GM19193 (cell line): ENCODE results near the gene PABPN1L.

Experiments used
- POLR2A ChIP-seq: IDR thresholded peaks from 4 replicates; pipeline ENCODE4 v1.6.1; 2011; ENCODE audit not compliant: insufficient read depth, insufficient read length; ENCODE audit errors: extremely low read depth

PABPN1L gene, protein sequence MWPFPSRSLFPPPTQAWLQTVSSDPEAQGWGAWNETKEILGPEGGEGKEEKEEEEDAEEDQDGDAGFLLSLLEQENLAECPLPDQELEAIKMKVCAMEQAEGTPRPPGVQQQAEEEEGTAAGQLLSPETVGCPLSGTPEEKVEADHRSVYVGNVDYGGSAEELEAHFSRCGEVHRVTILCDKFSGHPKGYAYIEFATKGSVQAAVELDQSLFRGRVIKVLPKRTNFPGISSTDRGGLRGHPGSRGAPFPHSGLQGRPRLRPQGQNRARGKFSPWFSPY

DNA sequence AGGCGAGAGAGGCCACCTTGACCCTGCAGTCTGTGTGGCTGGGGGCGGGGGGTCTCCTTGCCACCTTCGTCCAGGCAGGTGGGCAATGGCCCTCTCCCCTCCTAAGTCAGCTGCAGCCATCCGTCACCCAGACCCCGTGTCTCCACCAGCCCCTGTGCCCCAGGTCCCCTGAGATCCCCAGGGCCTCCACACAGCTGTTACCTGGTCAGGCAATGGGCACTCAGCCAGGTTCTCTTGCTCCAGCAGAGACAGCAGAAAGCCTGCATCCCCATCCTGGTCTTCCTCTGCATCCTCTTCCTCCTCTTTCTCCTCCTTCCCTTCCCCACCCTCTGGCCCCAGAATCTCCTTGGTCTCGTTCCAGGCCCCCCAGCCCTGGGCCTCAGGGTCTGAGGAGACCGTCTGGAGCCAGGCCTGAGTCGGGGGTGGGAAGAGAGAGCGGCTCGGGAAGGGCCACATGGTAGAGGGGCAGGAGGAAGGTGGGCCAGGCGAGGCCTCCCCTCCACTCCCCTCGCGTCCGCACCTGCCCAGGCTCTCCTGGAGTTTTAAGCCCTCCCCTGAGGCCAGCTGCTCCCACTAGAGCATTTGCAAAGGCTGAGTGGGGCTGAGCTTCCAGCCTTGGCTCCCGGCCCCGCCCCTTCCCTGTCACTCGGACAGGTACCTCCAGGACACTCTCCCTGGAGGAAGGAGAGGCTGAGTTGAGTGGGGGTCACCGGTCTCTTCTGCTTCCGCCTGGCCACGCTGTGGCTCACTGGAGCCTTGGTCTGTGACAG lies at the start of gene PABPN1L:
TSS of gene PABPN1L (minus strand) at position 510 of the 770 bp plus-strand sequence. CDS start at position 456, 54 bp downstream.
- TF ChIP-seq POLR2A, result no peak

DNA sequence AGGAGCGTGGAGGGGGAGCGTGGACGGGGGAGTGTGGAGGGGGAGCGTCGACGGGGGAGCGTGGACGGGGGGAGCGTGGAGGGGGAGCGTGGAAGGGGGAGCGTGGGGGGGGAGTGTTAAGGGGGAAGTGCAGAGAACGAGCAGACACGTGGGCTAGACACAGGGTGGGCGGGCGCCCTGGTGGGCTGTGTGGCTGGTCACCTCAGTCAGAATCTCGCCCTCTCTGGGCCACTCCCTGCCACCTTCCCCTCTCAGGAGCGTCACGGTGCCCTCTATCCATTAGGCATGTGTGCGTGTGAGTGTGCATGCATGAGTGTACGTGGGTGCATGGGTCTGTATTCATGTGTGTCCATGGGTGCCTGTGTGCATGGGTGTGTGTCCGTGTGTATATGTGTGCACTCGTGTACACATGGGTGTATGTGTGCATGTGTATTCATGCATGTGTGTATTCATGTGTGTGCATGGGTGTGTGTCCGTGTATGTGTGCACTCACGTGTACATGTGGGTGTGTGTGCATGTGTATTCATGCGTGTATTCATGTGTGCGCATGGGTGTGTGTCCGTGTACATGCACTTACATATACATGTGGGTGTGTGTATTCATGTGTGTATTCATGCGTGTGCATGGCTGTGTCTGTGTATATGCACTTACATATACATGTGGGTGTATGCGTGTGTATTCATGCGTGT lies 49.3 kb upstream of the PABPN1L start:
- TF ChIP-seq POLR2A, result no peak

DNA sequence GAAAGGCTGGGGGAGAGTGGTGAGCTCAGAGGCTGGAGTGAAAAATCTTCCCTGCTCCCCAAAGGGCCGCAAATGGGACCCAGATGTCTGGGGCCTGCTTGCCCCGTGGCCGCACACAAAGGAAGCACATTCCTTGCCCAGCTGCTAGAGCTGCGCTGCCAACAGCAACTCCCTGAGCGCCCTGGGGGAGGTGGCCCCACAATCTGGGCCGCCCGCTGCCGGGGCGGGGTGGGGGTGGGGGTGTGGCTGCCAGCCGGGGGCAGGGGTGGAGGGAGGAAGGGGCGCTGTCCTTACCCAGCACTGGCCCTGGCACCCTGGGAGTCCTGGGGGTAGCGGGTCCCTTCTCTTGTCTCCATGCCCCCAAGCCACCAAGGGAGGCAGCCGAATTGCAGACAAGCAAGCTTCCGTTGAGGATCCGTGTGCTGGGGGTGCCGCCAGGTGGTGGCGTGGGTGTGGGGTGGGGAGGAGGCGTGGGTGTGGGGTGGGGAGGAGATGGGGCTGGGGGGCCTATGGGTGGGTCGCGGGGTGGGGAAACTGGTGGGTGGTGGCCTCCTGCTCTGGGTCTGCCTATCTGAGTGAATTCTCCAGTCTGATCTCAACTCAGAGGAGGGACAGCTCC lies 48.4 kb upstream of the PABPN1L start:
- no peak for TF ChIP-seq POLR2A

DNA sequence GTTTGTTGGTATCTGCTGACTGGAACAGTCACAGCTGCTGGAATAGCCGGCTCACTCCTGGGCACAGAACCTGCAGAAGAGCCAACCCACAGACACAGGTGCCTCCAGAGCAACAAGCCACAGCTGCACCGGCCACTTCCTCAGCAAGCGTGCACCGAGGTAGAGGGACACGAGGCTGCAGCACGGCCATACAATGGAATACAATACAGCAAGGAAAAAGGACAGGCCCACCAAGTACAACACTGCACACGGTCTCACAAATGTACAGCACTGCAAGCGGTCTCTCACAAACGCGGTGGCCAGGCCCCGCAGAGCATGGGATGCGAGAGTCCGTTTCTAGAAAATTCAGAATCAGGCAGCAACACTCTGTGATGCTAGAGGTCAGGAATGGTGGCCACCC lies 47.4 kb upstream of the PABPN1L start:
- no peak for TF ChIP-seq POLR2A

DNA sequence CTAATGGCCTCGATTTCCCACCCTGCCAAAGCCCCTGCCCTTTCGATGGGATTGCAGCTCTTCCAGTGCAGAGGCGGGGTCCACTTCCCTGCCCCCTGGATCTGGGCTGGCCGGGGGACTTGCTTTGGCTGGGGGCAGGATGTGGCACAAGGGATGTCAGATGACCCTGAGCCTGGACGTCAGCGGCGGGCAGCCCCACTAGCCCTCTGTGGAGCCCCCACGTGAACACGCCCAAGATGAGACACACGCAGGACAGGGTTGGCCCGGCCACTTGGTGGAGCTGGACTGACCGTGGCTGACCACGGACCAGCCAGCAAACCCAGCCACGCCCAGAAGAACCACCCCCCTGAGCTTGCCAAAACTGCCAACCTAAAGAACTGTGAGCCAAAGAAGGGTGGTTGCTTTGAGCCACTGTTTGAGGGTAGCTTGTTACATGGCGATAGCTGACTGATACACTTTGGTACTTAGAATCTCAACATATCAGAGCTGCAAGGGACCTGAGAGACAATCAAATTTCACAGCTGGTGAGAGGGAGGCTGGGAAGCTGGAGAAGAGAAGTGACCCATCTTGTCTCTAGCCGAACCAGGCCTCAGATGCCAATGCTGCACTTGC lies 46.6 kb upstream of the PABPN1L start:
- TF ChIP-seq POLR2A, result no peak

DNA sequence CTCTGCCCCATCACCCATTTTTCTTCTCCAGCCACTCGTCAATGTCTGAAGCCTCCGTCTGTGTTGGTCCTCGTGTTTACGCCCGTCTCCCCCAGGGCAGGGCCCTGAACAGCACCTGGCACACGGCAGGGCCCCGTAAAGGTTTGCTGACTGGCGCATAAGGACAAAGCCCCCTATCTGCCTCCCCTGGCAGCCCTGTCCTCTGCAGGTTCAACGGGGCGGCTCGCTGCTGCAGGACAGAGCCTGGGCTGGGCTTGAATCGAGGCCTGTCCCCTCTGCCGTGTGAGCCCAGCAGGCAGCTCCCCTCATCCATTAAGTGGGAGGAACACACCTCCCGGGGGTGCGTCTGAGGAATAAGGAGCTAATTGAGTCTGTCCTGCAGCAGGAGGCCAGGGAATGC lies 46.1 kb upstream of the PABPN1L start:
- TF ChIP-seq POLR2A, result no peak

DNA sequence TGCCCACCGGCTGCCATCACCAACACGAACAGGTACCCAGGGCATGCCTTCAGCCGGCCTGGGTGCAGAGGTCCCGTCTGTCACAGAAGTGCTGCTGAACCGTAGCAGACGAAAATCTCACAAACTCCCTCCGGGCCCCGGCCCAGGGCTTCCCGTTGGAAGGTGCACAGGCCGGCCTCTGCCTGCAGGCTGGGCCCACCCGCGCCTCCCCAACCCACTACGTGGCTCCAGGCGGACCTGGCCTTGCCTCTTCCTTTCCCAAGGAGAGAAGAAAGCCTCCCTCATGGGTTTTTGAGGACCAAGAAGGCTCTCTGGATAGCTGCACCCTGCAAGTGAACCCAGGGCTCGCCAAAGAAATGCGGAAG lies 45.5 kb upstream of the PABPN1L start:
- TF ChIP-seq POLR2A, result no peak

DNA sequence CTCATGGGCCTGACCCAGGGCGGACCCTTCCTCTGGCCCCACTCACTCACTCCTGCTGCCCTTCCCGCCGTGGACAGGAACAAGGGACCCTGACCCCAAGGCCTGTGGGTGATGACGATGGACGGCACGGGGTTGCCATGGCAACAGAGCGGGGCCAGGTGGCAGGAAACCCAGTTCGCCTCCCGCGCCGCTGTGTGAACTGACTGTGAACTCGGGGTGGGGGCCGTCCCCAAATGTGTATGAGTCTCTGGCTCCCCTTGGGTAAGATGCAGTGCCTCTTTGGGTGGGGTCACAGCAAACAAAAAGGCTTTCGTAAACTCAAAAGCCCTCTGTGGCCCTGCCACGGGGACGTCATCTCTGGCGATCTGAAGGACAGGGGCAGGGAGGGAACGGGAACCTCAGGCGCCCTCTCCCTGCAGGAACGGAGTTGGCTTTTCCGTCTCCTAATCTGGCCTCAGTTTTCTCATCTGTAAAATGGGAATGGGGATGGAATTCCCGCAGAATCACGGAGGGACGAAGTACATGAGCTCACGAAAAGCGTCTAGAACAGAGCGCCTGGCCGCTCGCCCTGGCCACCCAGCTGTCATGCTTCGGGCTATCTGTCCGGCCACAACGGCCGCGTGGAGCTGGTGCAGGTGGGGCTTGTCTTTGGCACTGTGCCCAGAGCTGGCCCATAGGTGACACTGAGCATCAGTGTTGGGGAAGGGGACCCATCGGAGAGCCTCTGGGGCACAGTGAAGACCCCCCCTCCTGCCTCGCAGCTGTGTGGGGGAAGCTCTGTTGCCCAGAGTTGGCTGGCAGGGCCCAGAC lies 44.9 kb upstream of the PABPN1L start:
- TF ChIP-seq POLR2A, result no peak

DNA sequence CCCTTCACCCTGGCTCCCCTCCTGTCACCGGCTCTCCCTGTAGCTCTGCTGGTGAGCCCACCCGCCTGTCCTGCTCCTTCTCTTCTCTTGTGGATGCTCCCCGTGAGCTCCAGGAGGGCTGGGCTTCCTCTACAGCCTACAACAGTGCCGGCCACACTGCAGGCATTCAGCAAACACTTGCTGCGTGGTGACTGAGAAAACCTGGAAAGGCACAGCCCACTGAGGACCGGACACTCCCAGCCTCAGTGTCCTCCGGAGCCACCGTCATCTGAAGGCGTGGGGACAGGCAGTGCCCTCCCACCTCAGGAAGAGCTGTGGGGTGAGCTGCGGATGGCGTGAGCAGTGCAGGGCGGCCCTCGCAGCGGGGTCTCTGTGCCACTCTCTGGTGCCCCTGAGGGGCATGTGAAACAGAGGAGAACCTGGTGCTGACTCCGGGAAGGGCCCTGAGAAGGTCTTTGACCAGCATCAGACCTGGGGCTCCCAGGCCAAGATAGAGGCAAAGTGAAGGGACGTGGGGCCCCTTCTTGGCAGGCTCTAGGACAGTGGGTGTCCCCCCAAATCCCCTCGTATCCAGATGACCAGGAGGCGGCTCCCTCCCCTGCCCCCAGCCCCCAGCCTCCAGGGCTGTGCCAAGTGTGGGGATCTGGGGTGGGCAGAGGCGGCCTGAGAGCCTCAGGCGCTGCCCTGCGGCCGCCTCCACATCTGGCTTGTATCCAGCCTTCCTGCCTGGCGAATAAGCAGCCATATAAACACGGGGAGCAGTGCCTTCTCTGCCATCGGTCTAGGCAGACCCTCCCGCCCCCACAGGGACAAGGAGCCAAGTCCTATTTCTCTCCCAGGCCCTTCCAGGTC lies 44.0 kb upstream of the PABPN1L start:
- no peak for TF ChIP-seq POLR2A

DNA sequence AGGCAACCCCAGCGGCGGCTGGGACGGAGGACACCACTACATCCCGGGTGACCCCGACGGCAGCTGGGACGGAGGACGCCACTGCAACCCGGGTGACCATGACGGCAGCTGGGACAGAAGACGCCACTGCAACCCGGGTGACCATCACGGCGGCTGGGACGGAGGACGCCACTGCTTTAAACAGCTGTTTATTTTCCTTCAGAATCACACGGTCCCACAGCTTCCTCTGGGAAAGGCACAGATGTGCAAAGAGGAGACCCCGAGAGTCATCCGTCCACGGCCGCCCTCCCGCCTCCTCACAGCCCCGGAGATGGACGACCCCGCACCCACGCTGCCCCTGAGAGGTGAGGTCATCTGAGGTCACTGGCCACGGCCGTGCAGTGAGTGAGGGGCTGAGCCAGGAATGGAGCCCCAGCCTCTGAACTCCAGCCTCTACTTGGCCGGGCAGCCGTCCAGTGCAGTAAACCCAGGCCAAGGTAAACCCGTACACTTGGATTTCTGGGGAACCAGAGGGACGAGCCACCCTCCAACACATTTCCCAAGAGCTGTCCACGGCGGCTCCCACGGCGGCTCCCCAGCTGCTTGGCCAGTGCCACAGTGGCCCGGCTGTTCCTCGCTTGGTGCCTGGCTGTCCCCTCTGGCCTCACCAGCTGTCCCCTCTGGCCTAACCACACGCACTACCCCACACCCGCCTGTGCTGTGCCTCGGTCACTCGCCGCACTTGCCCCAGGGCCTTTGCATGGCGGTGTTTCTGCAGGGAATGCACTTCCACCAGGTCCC lies 43.2 kb upstream of the PABPN1L start:
- TF ChIP-seq POLR2A, result no peak

DNA sequence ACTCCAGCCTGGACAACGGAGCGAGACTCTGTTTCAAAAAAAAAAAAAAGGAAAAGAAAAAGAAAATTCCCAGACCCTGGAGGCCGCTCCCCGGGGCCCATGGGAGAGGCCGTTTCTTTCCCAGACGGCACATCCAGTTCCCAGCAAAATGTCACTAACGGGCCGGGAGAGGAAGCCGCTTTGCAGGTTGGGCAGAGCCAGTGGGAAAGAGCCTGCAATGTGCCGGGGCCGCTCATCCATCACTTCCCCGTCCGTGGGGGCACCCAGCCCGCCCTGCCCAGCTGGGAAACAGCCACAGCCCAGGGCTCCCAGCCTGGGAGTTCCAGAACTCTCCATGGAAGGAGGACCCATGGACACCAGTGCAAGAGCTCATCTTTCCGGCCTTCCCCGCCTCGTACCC lies 41.8 kb upstream of the PABPN1L start:
- no peak for TF ChIP-seq POLR2A

DNA sequence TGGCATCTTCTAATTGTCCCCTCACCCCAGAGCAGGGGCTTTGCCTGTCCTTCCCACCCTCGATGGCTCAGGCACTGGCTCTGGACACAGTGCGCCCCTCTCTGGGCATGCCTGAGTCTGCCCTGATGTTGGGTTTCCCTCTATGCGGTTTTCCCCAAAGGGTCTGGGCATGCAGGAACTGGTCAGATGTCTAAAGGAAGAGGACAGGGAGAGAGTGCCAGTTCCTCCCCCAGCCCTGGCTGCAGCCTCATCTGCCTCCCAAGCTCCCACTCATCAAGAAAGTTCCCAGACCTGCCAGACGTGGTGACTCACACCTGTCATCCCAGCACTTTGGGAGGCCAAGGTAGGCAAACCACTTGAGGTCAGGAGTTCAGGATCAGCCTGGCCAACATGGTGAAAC lies 41.3 kb upstream of the PABPN1L start:
- no peak for TF ChIP-seq POLR2A
